ENCODE results near the gene MKLN1.

DNA sequence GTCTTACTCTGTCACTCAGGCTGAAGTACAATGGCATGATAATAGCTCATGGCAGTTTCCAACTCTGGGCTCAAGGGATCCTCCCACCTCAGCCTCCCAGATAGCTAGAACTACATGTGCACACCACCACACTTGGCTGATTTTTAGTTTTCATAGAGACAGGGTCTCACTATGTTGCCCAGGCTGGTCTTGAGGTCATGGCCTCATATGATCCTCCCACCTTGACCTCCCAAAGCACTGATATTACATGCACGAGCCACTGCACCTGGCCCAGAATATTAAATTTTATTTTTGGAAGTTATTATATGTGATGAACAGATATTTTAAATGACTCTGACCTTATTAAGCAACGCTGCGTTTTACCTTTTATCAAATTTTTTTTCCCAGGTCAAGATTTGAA lies 134.4 kb downstream of the MKLN1 start:
- TF ChIP-seq, protein P1, sequence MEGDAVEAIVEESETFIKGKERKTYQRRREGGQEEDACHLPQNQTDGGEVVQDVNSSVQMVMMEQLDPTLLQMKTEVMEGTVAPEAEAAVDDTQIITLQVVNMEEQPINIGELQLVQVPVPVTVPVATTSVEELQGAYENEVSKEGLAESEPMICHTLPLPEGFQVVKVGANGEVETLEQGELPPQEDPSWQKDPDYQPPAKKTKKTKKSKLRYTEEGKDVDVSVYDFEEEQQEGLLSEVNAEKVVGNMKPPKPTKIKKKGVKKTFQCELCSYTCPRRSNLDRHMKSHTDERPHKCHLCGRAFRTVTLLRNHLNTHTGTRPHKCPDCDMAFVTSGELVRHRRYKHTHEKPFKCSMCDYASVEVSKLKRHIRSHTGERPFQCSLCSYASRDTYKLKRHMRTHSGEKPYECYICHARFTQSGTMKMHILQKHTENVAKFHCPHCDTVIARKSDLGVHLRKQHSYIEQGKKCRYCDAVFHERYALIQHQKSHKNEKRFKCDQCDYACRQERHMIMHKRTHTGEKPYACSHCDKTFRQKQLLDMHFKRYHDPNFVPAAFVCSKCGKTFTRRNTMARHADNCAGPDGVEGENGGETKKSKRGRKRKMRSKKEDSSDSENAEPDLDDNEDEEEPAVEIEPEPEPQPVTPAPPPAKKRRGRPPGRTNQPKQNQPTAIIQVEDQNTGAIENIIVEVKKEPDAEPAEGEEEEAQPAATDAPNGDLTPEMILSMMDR (IDR thresholded peaks at IDR 0.05), result no peak
- no peak for TF ChIP-seq POLR2A (IDR thresholded peaks at IDR 0.05)
